GM21576 (cell line): ENCODE data around the gene CD6.

Experiments used
- ATAC-seq: cut with Tn5 transposase; IDR thresholded peaks from one replicate; pipeline ENCODE4 v1.9.1; 2021; ENCODE audit warnings: mild to moderate bottlenecking, moderate library complexity; ENCODE audit not compliant: unreplicated experiment

CD6 gene

GRCh38 chr11:61026121-61027031 is 54.9 kb downstream of the CD6 start:
- no peak for ATAC-seq

GRCh38 chr11:61027141-61027840 is 55.8 kb downstream of the CD6 start:
- ATAC-seq = no peak

GRCh38 chr11:61028135-61028729 is 56.8 kb downstream of the CD6 start:
- ATAC-seq = no peak

DNA sequence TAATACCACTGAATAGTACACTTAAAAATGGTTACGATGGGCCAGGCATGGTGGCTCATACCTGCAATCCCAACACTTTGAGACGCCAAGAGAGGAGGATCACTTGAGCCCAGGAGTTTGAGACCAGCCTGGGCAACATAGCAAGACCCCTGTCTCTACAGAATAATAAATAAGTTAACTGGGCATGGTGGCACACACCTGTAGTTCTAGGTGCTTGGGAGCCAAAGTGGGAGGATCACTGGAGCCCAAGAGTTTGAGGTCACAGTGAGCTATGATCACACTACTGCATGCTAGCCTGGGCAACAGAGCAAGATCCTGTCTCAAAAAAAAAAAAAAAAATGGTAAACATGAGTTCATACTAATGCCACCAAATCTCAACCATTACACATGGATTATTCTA is 61.3 kb downstream of the CD6 start:
- ATAC-seq = no peak

GRCh38 chr11:61033417-61033816 is 61.9 kb downstream of the CD6 start:
- ATAC-seq = no peak

DNA sequence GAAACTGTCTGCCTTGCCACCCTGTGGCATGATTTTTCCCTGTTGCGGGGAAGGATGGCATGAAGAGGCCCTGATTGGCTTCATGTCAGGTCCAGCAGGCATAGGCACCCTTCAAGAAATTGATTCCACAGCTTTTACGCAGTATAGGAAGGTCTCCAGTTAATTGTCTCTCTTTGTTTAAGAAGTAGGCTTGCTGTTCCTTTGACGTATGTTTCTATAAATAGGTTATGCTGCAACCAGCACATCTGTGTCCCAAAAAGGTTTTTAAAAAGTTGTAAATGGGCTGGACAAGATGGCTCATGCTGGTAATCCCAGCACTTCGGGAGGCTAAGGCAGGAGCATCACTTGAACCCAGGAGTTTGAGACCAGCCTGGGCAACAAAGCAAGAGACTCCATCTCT is 62.6 kb downstream of the CD6 start:
- ATAC-seq = no peak

DNA sequence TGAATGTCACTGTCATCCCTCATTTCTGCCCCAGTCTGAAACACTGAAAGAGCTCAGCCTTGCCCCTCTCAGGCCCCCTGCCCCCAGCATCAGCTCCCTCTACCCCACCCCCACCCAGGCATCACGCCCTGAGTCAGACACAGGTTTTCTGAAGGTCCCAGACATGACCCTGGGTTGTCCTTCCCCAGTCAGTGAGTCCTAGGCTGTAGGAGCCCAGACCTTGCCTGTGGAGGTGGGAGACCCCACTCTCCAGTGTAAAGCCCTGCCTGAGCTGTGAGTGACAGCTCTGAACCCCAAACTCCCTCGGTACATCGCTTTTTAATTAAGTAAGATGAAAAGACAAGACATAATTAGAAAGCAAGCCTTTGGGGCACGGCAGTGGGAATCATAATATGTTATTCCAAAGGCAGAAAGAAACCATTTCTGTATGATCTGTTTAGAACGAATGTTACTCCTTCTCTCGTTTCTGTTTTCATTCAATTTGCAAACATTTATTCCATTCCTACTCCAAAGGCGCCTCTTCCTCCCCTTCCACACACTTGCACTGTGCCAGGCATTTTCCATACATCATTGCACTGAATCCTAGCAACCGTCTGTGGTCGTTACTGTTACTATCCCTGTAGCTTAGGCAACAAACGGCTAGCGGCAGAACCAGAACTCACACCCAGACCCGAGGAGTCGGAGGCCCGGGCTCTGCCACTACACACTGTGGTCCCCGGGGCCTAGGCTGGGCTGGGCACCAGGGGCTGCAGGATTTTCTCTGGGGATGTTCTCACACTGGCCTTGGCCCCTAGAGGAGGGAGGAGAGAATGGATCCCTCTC is 63.4 kb downstream of the CD6 start:
- ATAC-seq = no peak

DNA sequence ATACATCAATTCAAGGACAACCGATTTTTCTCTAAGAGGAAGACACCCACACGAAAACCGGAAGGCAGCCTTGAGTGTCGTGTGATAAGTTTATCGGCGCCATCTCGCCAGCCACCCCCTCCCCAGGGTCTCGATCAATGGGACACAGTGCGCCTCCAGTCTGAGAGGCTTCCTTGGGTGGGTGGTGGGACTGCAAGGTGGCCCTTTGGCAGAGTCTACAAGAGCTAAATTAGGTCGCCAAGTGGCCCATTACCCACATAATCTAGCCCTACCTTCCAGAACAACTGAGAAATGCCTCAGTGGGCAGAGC is 64.0 kb downstream of the CD6 start:
- no peak for ATAC-seq

DNA sequence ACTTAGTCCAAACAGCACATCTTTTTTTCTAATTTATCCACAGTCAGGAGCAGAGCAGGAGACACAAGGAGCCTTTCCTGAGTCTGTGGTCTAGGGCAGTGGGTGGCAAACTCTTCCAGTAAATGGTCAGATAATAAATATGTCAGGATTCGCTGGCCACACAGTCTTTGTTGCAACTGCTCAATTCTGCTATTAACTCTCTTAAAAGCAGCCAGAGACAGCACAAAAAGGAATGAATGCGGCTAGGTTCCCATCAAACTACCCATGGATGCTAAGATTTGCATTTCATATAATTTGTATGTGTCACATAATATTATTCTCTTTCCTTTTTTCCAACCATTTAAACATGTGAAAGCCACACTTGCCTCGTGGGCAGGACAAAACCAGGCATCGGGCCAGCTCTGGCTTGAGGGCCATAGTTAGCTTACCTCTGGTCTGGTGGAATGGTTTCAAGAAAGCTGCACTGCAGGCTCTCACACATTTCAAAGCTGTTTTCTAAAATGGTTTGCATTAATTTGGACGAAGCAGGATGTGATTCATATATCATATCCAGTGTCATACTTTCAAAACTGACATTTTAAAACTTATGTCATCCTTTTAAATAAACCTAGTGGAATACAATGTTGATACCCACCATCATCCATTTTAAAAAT is 66.1 kb downstream of the CD6 start:
- ATAC-seq = no peak

- ATAC-seq = no peak
These were observed 68.4 kb downstream of the CD6 start for GRCh38 chr11:61039916-61040315.

GRCh38 chr11:61041755-61042518 is 70.5 kb downstream of the CD6 start:
- peak; percentile 95 for ATAC-seq

DNA sequence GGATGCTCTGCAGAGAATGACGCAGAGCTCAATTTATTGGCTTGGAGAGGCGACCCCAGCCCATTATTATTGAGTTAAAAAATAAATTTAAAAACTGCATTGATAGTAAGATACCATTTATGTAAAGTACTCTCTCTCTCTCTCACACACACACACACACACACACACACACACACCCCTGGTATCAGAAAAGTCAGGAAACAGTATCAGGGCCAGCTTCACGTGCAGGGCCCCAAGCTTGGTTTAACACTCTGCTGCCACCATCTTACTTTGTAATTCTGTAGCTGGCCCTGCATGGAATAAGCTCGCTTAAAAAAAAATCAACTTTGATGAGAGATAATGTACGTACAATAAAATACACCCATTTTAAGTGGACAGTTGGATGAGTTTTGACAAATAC is 71.1 kb downstream of the CD6 start:
- no peak for ATAC-seq

DNA sequence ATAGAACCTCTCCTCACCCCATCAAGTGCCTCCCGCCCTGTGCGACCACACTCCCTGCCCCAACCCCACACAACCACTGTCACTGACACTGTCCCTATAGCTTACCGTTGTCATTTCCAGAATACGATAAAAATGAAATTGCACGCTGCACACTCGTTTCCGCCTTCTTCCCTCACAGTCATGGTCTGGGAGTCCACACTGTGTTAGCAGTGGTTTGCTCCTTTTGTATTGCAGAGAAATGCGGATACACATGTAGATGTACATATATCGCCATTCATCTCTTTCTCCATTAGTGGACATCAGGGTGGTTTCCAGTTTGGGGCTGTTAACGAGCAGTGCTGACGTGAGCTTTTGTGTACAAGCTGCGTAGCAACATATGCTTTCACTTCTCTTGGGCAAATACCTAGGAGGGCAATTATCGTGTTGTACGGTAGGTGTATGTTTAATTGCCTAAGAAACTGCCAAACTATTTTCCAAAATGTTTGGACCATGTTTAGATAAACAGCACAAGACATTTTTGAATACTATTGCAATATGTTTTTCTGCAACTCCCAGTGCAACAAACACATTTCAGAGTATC is 71.6 kb downstream of the CD6 start:
- no peak for ATAC-seq

DNA sequence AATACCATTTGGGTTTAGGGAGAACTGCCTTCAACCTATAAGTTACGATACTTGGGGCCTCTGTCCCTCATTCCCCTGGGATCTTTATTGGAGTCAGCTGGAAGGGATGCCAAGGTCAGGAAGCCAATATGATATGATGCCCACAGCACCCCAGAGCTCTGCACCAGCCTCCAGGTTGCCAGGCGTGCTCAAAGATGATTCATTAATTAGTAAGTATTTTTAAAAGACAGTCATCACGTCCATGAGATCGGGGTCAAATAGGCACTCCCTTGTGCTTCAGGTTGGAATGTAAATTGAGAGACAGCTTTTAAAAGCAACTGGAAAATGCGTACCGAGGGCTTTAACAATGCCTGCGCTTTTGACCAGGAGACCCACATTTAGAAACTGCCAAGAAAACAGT is 73.8 kb downstream of the CD6 start:
- ATAC-seq = no peak

- ATAC-seq = no peak
These were observed 75.4 kb downstream of the CD6 start for GRCh38 chr11:61046833-61047232.

DNA sequence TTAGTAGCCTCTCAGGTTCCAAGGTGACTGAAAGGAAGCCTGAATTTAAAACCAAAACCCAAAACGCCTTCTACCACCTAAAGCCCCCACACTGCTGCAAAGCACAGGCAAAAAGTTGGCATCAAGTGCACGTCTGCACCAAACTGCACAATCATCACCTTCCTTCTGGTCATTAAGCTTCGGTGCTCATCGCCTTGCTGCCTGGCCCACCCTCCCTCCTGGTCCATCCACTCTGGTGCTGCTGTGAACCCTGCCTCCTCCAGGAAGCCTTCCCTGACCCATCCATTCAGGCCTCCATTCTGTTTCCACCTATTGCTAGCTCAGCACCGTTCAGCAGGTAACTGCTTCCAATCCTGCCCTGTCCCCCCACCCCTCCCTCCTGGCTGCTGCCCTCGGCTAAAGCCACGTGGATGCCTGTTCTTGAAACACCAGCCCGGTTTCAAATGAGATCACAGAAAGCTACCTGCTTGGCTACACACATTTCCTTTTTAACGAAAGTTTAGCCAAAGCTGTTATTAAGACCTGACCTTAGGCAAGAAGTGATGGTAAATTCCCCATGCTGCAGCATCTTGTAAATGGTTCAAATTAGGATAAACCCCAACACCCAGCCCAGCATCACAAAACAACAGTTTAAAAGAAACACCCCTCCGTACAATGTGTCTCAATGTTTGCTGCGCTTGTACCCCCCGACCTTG is 77.0 kb downstream of the CD6 start:
- no peak for ATAC-seq

- no peak for ATAC-seq
These were observed 77.5 kb downstream of the CD6 start for GRCh38 chr11:61049063-61049377.

- ATAC-seq = no peak
These were observed 78.4 kb downstream of the CD6 start for GRCh38 chr11:61049859-61050258.
